D721Med (cell line): ENCODE measurements around the gene OR56A4.

ENCODE experiments used
- DNase-seq: peaks from one replicate; pipeline ENCODE4 v3.0.0; 2011; ENCODE audit warnings: low spot score; ENCODE audit not compliant: insufficient read length
- FAIRE-seq: peaks from 2 replicates; lab custom pipeline; 2011; peaks lifted over from hg19 to GRCh38; lab: Jason Lieb, UNC
- TF ChIP-seq, protein P1 (sequence below): IDR thresholded peaks from 2 replicates; pipeline ENCODE4 v1.5.1; 2012; ENCODE audit warnings: mild to moderate bottlenecking, control low read depth; ENCODE audit not compliant: insufficient read depth; ENCODE audit errors: missing control alignments

OR56A4 gene

DNA sequence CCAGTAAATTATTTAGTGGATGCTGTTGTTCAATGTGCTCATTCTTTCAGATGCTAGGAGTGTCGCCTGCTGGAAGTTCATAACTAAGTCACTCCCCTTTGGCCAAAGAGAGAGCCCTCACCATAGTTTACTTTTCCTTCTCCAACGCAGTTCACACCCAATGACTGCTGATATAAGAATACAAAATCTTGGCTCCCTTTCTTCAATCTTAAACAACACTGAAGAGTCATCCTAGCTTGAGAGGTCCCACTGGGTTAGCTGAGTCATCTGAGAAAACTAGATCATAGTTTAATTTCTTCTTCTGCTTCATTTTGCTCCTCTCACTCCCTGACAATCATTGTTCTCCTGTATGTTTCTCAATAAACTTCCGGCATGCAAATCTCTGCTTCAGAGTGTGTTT lies 14.6 kb downstream of the OR56A4 start:
- FAIRE-seq: no peak
- TF ChIP-seq, protein P1, sequence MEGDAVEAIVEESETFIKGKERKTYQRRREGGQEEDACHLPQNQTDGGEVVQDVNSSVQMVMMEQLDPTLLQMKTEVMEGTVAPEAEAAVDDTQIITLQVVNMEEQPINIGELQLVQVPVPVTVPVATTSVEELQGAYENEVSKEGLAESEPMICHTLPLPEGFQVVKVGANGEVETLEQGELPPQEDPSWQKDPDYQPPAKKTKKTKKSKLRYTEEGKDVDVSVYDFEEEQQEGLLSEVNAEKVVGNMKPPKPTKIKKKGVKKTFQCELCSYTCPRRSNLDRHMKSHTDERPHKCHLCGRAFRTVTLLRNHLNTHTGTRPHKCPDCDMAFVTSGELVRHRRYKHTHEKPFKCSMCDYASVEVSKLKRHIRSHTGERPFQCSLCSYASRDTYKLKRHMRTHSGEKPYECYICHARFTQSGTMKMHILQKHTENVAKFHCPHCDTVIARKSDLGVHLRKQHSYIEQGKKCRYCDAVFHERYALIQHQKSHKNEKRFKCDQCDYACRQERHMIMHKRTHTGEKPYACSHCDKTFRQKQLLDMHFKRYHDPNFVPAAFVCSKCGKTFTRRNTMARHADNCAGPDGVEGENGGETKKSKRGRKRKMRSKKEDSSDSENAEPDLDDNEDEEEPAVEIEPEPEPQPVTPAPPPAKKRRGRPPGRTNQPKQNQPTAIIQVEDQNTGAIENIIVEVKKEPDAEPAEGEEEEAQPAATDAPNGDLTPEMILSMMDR: no peak
- no peak for DNase-seq

DNA sequence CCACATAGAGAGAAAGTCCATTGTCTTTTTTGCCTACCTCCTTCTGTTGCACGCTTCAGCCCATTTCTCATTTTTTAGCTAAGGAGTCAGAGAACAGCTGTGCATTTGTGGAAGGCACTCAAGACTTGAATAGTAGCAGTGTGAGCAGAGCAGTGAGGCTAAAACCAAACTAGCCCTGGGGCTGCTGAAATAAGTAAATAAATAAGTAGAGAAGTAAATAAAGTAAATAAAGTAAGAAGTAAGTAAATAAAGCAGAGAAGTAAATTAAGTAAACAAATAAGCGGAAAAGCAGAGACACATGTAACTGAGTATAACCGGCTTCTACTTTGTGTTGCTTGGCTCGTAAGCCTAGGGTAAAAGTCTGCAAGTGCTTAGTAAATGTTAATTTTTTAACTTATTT lies 17.5 kb downstream of the OR56A4 start:
- TF ChIP-seq, protein P1: no peak
- FAIRE-seq (no peak), DNase-seq (no peak)

DNA sequence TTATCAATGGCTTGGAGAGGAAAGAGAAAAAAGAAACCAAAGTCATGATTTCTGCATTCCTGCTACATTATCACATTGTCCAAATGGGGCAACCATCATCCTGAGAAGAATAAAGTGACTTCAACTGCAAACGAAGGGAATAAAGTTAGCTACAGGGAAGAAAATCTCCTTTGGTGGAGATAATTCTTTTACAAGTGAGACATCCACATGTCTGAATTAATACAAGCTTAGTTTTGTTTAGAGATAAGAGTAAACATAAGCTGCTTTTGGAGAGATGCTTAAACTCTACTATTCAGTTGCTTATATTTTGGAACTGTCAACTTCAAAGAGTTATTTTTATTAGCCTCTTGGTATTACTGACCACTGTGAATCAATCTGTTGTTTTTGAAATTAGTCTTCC lies 19.9 kb downstream of the OR56A4 start, which contains the start of gene OR52L1:
OR52L1 (minus strand) TSS at position 101 of the 400 bp plus-strand sequence; CDS start at position 46, 55 bp downstream.
- DNase-seq (no peak), FAIRE-seq (no peak)
- TF ChIP-seq, protein P1: no peak

DNA sequence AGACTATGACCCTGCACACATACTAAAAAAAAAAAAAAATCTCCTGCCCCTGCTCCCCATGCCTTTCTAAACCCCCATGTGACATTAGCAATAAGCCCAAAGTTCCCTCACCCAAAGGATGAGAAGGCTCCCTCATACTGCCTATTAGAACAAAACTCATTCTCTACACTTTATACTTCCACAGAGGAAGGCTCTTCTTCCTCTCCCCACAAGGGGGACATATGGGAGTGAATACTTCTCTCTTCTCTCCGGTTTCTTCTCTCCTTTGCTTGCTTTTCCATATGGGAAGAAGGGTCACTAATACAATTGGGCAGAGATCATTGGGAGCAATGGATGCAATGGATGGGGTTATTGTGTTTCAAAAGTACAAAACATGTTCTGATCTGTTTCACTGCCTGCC lies 23.3 kb downstream of the OR56A4 start:
- TF ChIP-seq, protein P1: no peak
- DNase-seq: no peak
- no peak for FAIRE-seq

DNA sequence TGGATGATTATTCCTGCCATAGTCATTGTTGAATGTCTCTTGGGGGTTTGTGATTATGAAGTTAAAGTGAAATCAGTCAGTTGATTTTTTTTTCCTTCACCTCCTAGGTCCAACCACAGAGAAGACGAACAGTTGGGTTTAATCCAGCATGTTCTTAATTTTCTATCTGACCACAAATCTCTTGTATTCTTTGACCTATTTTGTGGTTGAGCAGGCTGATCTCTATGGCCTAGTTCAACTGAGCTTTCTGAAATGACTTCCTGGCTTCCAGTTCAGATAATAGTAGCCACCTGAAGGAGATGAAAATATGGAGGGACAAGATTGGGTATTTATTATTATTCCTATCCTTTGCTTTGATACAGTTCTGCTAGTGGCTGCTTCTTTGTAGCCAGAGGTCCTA lies 33.2 kb downstream of the OR56A4 start:
- no peak for FAIRE-seq
- TF ChIP-seq, protein P1: no peak
- no peak for DNase-seq

DNA sequence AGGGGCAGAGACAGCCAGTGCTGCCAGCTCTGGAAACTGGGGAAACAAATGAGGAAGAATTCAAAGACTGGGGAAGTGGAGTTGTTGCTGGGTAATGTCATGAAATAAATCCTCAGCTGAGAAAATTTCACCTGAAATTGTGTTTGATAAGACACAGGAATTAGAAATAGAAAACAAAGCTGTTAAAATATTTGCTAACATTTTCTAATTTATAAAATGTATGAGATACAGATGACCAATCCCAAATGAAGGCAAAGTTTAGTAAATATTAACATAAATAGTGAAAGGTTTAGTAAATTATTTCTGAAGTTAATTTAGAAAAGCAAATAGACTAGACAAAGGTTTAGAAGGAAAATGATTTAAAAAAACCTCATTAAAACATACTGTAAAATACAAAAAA lies 38.4 kb downstream of the OR56A4 start, which contains the start of gene OR56A5:
OR56A5 (minus strand) TSS at position 101 of the 400 bp plus-strand sequence; CDS start at position 101, 0 bp downstream.
- TF ChIP-seq, protein P1: no peak
- FAIRE-seq (no peak), DNase-seq (no peak)

DNA sequence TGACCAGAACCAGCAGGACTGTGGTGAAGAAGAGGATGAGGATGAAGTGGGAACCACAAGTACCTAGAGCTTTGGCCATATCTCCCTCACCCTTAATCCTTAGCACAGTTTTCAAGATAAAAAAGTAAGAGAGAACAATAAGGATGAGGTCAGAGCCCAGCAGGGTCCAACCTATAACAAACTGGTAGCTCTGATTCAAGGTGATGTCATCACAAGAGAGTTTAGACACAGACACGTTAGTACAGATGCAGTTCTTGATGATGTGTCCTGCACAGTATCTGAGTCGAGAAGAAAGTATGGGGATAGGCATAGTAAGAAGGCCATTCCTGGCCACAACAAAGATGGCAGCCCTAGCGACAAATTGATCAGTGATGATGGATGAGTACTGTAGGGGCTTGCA lies 39.0 kb downstream of the OR56A4 start:
- FAIRE-seq: no peak
- DNase-seq: no peak
- TF ChIP-seq, protein P1: no peak
